Activated CD8-positive, alpha-beta memory T cell treated with anti-CD3 and anti-CD28 coated beads, Interleukin-2, amount 50 U/mL, for 4 hours (primary cell): Measurements from ENCODE around the gene ZNF653.
"Not testable (repeated sequence)": the region's sequence is repeated elsewhere in the genome, so short reads cannot be mapped to it uniquely, and the experiment has no call there.

Experiments
- DNase-seq: peaks from one replicate; pipeline ENCODE4 v3.0.0-alpha.2; 2020

ZNF653 gene

DNA sequence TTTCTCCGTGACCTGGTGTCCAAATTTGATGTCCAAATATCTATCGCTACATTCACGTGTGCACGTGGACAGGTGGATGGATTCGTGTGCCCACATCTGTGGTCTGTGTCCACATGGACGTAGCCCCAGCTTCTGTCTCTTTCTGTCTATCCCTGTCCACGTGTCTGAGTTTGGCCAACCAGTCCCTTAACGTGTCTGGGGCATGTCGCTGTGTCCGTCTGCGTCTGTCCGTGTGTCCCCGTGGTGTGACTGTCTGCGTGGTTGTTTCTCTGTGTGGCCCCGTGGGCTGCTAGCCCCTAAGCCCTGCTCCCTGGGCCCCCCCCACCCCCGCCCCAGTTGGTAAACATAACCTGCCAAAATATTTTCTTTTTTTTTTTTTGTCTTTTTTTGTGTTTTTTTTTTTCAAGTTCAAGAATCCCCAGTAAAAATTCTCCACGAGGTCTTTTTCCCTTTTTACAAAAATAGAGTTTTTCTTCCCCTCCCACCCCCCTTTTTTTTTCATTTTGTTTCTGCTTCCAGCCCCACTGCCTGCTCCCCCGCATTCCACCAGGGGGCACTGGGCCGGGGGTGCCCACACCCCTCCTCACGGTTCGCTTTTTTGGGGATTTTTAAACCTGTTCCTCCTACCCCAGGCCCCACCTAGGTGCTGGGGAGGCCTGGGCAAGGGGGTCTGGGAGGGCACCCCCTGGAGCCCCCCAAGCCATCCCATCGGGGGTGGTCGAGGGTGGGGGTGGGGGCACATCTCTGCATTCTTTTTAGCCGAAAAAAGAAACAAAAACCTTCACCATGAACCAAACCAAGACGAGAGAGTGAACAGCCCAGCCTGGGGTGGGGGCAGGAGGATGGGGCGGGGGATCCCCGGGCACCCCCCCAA lies 51.9 kb downstream of the ZNF653 start:
- no peak for DNase-seq

DNA sequence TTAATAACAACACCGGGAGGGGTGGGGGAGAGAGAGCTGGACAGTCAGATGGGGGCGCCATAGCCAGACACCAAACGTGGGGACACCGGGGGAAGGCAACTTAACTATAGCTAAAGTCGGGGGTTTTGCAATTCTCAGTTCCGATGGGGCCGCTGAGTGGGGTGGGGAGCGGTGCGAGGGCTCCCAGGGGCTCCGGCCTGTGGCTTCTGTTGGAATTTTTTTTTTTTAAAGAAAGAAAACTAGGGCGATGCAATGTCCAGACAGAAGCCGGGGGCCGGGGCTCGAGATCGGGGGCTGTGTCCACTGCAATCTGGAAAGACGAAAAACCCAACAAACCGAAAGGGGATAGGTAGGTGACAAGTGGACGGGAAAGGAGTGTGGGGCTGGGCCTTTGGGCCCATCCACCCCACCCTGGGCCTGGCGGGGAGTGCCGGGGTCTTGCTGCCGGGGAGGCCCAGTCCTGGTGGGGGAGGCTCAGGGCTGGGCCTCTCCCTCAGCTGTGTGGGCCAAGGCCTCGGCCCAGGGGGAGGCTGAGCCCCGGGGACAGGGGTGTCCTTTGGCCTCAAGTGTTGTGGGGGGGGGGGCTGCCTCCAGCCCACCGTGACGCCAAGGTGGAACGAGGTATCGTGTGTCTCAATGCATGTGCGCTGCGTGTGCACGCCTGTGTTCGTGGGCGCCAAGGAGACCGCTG lies 52.9 kb downstream of the ZNF653 start:
- no peak for DNase-seq

- no peak for DNase-seq
These were observed 53.6 kb downstream of the ZNF653 start for GRCh38 chr19:11451871-11452619.

GRCh38 chr19:11451327-11451870 lies 54.2 kb downstream of the ZNF653 start:
- no peak for DNase-seq

GRCh38 chr19:11450570-11451326 lies 54.9 kb downstream of the ZNF653 start:
- no peak for DNase-seq

DNA sequence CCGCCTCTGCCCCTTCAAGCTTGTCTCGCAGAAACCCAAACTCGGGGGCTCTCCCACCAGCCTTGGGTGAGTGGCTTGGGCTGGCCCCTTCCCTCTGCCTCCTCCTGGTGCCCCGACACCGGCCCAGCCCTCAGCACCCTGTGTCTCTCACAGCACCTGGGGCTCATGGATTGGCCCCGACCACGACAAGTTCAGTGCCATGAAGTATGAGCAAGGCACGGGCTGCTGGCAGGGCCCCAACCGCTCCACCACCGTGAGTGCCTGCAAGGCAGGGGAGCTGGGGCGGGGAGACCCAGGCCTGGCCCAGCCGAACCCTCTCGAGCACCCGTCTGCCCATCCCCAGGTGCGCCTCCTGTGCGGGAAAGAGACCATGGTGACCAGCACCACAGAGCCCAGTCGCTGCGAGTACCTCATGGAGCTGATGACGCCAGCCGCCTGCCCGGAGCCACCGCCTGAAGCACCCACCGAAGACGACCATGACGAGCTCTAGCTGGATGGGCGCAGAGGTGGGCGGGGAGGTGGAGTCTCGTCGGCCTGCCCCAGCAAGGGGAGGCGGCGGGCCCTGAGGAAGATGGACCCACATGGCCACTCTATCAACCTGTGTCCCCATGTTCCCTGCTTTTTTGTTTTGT lies 56.6 kb downstream of the ZNF653 start:
- DNase-seq: no peak

- DNase-seq: no peak
These were observed 57.2 kb downstream of the ZNF653 start for GRCh38 chr19:11448410-11448809.

- DNase-seq: no peak
These were observed 58.0 kb downstream of the ZNF653 start for GRCh38 chr19:11447347-11448262.

DNA sequence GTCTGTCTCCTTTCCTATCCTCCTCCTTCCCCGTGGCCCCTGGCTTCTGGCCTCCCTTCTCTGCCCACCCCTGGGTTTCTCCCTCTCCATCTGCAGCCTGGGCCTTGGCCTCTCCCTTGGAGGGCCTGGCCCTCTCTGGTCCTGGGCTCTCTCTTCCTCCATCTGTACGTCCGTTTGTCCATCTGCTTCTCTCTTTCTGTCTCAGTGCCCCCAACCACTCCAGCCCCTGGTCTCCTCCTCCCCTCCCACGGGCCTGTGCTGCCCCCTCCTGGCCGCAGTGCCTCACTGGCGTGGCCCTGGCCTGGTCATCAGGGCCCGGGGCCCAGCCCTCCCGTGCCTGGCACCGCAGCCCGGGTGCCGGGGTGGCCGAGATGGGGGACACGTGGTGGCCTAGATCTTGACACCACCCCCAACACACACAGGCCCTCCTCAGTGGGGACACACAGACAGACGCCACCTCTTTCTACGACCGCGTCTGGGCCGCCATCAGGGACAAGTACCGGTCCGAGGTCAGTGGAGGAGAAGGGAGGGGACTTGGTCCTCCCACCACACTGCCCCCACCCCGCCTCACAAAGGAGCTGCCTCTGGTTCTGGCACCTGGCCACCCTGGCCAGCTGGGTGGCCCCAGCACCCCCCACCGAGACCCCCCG lies 58.9 kb downstream of the ZNF653 start:
- peak; percentile 52 for DNase-seq

- DNase-seq: no peak
These were observed 59.4 kb downstream of the ZNF653 start for GRCh38 chr19:11446271-11446651.

- DNase-seq: no peak
These were observed 60.5 kb downstream of the ZNF653 start for GRCh38 chr19:11445141-11445540.

DNA sequence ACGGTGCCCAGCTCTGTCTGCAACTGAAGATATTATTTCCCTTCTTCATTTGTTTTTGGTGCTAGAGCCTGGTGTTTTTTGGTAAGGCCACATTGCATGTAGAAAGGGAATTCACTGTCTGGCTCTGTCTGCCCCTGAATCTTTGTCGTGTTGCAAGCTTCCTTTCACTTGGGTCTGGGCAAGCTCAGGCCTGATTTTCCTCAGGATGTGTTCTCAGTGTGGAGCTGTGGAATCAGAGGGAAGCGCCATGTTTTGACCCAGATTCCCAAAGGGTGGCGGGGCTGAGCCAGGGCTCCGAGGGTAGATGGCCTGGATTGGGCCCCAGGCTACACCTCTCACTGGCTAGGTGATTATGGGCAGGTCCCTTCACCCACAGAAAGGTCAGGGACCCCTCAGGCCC lies 61.6 kb downstream of the ZNF653 start:
- no peak for DNase-seq

- DNase-seq: no peak
These were observed 67.7 kb downstream of the ZNF653 start for GRCh38 chr19:11437955-11438354.

- DNase-seq: no peak
These were observed 69.8 kb downstream of the ZNF653 start for GRCh38 chr19:11435833-11436313.

GRCh38 chr19:11435057-11435832 lies 70.4 kb downstream of the ZNF653 start, which contains the start of the genes ODAD3 and PRKCSH:
ODAD3 (minus strand) TSS chr19:11435121; CDS start chr19:11435016, 105 bp downstream.
PRKCSH (plus strand) TSS chr19:11435635; CDS start chr19:11436118, 483 bp downstream.
- DNase-seq: peak; percentile 95

DNA sequence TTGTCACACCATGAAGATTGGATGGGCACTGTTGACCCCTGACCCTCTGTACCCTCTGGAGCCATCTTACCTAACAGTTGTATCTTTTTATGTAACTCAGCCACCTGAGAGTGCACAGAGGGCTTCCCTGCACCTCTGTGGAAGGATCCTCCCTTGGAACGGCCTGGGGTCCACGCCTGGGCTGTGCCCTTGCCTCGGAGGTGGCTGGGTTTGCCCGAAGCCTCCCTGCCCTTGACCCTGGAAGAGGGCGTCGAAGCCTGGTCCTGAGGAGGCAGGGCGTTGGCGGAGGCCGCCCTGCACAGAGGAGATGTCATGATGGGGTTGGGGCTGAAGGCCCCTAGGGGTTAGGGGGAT lies 71.0 kb downstream of the ZNF653 start:
- no peak for DNase-seq

DNA sequence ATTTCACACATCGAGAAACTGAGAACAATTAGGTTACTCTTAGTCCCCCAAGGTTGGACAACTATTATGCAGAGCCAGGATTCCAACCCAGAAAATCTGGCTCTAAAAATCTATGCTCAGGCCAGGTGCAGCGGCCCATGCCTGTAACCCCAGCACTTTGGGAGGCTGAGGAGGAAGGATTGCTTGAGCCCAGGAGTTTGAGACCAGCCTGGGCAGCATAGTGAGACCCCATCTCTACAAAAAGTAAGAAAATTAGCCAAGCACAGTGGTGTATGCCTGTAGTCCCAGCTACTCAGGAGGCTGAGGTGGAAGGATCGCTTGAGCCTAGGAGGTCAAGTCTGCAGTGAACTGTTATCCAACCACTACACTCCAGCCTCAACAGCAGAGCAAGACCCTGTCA lies 72.1 kb downstream of the ZNF653 start:
- not testable (repeated sequence) for DNase-seq
